Stimulated activated CD8-positive, alpha-beta memory T cell treated with anti-CD3 and anti-CD28 coated beads, Interleukin-12 subunit alpha, Interleukin-12 subunit beta, amount 100 ng/mL, for 24 hours (primary cell): ENCODE data around the gene RAB40AL.

Experiments used
- DNase-seq: peaks from one replicate; pipeline ENCODE4 v3.0.0-alpha.2; 2020; ENCODE audit errors: extremely low read depth

Gene RAB40AL

DNA sequence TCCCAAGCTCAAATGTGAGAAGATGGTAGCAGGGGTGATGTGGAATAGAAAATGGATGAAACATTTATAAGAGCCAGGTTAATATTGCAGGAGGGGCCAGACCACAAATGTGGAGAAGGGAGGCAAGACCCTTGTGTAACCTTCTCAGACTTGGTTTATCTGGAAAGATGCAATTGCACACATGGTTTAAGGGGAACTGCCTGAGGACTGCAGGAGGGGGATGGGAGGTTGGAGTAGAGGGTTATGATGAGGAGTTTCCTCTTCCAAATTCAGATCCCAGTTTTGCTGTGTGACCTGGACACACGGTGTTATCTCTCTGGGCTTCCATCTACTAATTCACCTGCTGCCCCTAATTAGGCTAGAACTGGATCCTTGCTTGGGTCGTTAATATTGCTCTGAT, 46.1 kb downstream of the RAB40AL start:
- DNase-seq = no peak

GRCh38 chrX:102985192-102985591, 48.1 kb downstream of the RAB40AL start:
- no peak for DNase-seq
